GDM1 (cell line): ENCODE data around the gene MAN1C1.
"Not testable (repeated sequence)": the region's sequence is repeated elsewhere in the genome, so short reads cannot be mapped to it uniquely, and the experiment has no call there.

ENCODE experiments used
- DNase-seq: peaks from one replicate; lab custom pipeline; 2025; lab: John Stamatoyannopoulos, UW

The MAN1C1 gene

DNA sequence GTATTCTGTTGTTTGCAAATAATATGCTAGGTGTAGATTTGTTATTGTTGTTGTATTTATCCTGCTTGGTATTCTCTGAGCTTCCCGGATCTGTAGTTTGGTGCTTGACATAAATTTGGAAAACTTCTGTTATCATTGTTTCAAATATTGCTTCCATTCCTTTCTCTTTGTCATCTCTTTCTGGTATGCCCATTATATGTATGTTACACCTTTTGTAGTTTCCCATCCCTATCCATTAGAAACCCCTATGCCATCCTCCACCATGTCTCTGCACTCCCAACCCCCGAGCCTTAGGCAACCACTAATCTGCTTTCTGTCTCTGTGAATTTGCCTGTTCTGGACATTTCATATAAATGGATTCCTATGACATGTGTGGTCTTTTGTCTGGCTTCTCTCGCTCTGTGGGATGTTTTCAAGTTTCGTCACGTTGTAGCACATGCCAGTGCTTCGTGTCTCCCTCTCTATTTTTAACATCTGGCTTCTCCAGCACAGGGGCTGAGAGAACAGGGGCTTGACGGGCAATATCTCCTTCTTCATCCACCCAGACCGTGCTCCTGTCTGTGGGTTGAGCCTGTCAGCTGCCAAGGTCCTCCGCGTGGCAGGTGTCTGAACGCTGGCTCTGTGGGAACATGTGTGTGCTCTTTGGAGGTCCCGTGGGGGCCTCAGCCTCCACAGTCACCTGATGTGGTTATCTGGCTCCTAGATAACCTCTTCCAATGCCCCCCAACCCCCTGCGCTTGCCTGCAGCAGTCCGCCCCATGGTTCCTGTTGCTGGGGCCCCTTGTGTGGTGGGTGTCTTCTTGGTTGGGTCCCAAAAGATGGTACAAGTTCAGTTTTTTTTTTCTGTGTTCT, 32.8 kb upstream of the MAN1C1 start:
- no peak for DNase-seq

DNA sequence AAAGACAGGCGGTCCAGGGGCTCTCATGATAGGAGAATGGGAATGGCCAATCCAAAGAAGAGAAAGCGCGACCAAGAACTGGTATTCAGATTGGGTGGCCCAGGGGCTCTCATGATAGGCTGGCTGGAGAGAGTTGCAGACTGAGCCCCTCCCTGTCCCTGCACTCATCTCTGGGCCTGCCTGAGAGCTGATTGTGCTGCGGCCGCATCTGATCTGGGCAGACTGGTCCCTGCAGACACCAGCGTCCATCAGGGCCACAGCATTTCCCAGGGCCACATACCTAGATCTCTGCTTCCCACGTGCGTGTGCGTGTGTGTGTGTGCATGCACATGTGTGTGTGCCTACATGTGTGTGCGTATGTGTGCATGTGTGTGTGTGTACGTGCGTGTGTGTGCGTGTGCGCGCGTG, 30.4 kb upstream of the MAN1C1 start:
- DNase-seq: no peak

GRCh38 chr1:25587290-25587689, 29.3 kb upstream of the MAN1C1 start:
- no peak for DNase-seq

GRCh38 chr1:25588224-25588623, 28.4 kb upstream of the MAN1C1 start:
- not testable (repeated sequence) for DNase-seq

- DNase-seq: not testable (repeated sequence)
These were observed 27.8 kb upstream of the MAN1C1 start for GRCh38 chr1:25588786-25589185.

DNA sequence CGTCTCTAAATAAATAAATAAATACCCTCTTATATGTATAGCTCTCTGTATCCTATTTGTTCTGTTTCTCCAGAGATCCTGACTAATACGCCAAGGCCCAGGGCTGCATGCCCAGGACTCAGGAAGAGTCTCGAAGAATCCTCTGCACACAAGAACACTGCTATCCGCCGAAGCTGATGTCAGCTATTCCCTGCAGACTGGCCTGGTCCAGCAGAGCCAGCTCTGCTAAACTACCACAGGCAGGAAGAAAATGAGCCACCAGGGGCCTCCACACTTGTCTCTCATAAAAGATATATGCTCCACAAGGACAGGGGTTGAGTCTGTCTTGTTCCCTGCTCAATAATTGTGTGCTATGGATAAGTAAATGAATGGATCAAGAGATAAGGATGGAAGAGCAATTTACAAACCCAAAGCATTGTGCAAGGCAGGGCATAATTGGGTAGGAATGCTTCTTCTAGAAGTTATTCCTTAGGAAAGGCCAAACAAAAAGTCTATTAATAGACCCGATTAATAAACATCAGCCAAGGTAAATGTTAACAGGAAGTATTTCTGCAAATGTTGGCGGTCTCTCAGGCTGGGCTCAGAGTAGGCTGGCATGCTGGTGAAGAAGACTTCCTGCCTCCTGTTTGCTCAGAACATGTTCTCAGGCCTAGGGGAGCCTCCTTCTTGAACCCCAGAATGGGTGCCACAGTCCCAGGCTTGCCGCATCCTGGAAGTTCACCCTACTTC, 26.3 kb upstream of the MAN1C1 start:
- DNase-seq: no peak

DNA sequence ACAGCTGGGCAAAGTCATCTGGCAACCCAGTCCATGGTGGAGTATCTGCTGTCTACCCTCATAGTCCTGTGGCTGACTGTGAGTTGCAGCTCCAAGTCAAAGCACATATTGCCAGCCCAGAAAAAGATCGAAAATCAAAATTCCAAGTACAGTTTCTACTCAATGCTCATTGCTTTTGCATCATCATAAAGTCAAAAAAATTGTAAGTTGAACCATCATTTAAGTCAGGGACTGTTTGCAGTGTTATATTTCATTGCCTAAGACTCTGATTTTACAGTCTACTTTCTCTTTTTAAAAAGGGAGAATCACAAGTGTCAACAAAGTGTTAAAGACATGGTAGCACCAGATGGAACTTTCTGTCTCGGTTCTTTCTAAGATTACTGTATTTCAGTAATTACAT, 22.7 kb upstream of the MAN1C1 start:
- no peak for DNase-seq

GRCh38 chr1:25594971-25595370, 21.6 kb upstream of the MAN1C1 start:
- DNase-seq: no peak

GRCh38 chr1:25596641-25597040, 19.9 kb upstream of the MAN1C1 start:
- not testable (repeated sequence) for DNase-seq

DNA sequence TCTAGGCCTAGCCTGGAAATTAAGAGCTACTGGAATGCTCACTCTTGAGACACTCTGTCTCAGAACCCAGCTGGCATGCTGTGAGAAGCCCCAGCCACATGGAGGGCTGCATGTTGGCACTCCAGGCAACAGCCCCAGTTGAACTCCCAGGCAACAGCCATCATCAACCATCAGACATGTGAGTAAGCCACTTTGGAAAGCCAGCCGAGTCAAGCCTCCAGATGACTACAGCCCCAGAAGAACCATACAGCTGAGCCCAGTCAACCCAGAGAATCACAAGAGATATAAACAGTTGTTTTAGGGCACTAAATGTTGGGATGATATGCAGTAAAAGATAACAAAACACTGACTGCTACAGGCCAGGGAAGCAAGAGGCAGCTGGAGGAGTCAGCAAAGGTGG, 17.7 kb upstream of the MAN1C1 start:
- DNase-seq: no peak

- DNase-seq: no peak
These were observed 16.5 kb upstream of the MAN1C1 start for GRCh38 chr1:25599969-25600610.

DNA sequence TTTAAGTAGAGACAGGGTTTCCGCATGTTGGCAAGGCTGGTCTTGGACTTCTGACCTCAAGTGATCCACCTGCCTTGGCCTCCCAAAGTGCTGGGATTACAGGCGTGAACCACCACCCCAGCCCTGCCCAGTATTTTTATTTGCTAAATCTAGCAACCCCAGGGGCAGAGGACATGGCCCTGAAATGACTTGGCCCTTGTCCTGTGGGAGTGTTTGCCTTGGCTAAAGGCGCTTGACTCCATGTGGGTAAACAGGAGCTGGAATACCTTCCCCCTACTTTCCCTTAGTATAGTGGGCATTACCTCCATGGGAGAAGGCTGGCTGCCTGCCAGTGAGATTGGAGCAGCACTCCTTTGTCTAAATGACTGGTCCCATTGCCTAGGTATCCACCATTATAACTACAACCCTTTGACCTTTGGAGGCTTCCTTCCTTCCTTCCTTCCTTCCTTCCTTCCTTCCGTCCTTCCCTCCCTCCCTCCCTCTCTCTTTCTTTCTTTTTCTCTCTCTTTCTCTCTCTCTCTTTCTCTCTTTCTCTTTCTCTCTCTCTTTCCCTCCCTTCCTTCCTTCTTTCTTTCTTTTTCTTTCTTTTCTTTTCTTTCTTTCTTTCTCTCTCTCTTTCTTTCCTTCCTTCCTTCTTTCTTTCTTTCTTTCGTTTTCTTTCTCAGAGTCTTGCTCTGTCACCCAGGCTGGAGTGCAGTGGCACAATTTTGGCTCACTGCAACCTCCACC, 15.5 kb upstream of the MAN1C1 start:
- not testable (repeated sequence) for DNase-seq

- DNase-seq: not testable (repeated sequence)
These were observed 12.6 kb upstream of the MAN1C1 start for GRCh38 chr1:25603779-25604538.

GRCh38 chr1:25607123-25607522, 9.5 kb upstream of the MAN1C1 start:
- DNase-seq: no peak

- peak; percentile 64 for DNase-seq
These were observed 8.0 kb upstream of the MAN1C1 start for GRCh38 chr1:25608488-25609178.

GRCh38 chr1:25609921-25610320, 6.7 kb upstream of the MAN1C1 start:
- no peak for DNase-seq

DNA sequence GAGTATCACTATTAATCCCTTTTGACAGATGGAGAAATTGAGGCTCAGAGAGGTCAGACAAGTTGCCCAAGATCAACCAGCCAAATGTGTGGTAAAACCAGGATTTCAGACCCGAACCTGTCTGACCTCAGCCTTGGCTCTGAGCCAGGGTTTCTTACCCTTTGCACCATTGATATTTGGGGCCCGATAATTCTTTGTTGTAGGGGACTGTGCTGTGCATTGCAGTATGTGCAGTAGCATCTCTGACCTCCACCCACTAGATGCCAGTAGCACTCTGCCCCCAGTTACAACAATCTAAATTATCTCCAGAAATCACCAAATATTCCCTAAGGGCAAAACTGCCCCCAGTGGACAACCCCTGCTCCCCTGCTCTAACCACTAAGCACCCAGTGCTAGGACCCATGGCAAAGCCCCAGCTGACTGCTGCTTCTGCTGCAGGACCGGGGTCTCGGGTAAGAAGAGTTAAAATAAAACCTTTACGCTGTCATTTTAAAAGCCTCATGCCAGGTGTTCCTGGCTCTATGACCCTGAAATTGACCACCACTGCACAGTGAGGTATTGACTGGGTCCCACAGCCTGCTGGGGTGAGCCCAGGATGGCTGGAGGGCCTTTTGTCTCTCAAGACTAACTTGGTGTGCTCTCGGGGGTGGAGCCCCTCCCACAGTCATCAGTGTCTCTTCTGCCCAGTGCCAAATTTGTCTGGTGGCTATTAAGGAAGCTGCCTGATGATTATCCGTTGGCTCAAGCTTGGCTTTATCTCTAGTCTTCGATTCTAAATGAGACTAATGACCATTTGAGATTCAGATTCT, 5.6 kb upstream of the MAN1C1 start:
- DNase-seq: no peak

GRCh38 chr1:25611843-25612242, 4.7 kb upstream of the MAN1C1 start:
- no peak for DNase-seq

DNA sequence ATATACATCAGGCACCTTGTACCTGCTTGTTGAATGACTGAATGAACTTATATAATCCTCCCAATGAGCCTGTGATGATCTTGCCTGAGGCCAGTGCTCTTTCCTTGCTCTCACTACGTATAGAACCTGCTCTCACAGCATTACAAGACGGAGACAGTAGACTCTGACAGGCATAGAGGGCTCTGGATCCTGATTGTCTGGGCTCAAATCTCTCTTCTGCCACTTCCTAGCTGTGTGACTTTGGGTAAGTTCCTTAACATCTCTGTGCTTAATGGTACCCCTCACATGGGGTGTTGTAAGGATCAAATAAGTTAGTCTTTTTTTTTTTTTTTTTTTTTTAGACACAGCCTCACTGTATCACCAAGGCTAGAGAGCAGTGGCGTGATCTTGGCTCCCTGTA, 4.2 kb upstream of the MAN1C1 start:
- DNase-seq: no peak

- no peak for DNase-seq
These were observed 3.5 kb upstream of the MAN1C1 start for GRCh38 chr1:25613091-25613490.
